CD4-positive, alpha-beta T cell treated with Interleukin-12 subunit alpha and Interleukin-12 subunit beta, for 1 hour (primary cell): ENCODE data around the gene MAP6D1.

Experiments used
- DNase-seq: peaks from one replicate; pipeline ENCODE4 v3.0.0-alpha.2; 2020

The MAP6D1 gene

GRCh38 chr3:183822631-183823030 lies 2.7 kb downstream of the MAP6D1 start:
- no peak for DNase-seq

GRCh38 chr3:183819831-183820230 lies 5.5 kb downstream of the MAP6D1 start:
- DNase-seq: no peak

- no peak for DNase-seq
Measured at GRCh38 chr3:183818706-183819624, 6.4 kb downstream of the MAP6D1 start.

- DNase-seq: no peak
Measured at GRCh38 chr3:183818041-183818620, 7.2 kb downstream of the MAP6D1 start.

- no peak for DNase-seq
Measured at GRCh38 chr3:183817639-183818038, 7.7 kb downstream of the MAP6D1 start.

- no peak for DNase-seq
Measured at GRCh38 chr3:183816681-183817510, 8.5 kb downstream of the MAP6D1 start.

- DNase-seq: no peak
Measured at GRCh38 chr3:183815951-183816475, 9.4 kb downstream of the MAP6D1 start.

- peak; percentile 33 for DNase-seq
Measured at GRCh38 chr3:183815563-183815940, 9.8 kb downstream of the MAP6D1 start.

GRCh38 chr3:183814240-183814639 lies 11.1 kb downstream of the MAP6D1 start:
- DNase-seq: no peak

GRCh38 chr3:183812761-183813445 lies 12.5 kb downstream of the MAP6D1 start:
- no peak for DNase-seq

- no peak for DNase-seq
Measured at GRCh38 chr3:183811638-183812037, 13.7 kb downstream of the MAP6D1 start.

- no peak for DNase-seq
Measured at GRCh38 chr3:183810643-183811594, 14.5 kb downstream of the MAP6D1 start.

- no peak for DNase-seq
Measured at GRCh38 chr3:183809270-183809669, 16.1 kb downstream of the MAP6D1 start.

GRCh38 chr3:183808355-183808754 lies 17.0 kb downstream of the MAP6D1 start:
- DNase-seq: no peak

GRCh38 chr3:183807881-183808280 lies 17.5 kb downstream of the MAP6D1 start:
- no peak for DNase-seq

GRCh38 chr3:183807209-183807728 lies 18.1 kb downstream of the MAP6D1 start:
- DNase-seq: no peak

GRCh38 chr3:183802989-183803388 lies 22.4 kb downstream of the MAP6D1 start:
- DNase-seq: no peak

- no peak for DNase-seq
Measured at GRCh38 chr3:183801601-183802000, 23.8 kb downstream of the MAP6D1 start.

GRCh38 chr3:183800243-183800863 lies 25.0 kb downstream of the MAP6D1 start:
- DNase-seq: no peak

GRCh38 chr3:183799461-183799860 lies 25.9 kb downstream of the MAP6D1 start:
- no peak for DNase-seq

GRCh38 chr3:183797996-183798395 lies 27.4 kb downstream of the MAP6D1 start:
- no peak for DNase-seq
